ENCODE results near the gene SH2B3. TPM values are rescaled to one million over a fixed set of nuclear protein-coding genes. Genes with fewer than 3 reads are reported as not detected.

Gene SH2B3
- total and polyA plus RNA-seq, 2 donors from 2014 or later, result 7.3 to 35.0 TPM

DNA sequence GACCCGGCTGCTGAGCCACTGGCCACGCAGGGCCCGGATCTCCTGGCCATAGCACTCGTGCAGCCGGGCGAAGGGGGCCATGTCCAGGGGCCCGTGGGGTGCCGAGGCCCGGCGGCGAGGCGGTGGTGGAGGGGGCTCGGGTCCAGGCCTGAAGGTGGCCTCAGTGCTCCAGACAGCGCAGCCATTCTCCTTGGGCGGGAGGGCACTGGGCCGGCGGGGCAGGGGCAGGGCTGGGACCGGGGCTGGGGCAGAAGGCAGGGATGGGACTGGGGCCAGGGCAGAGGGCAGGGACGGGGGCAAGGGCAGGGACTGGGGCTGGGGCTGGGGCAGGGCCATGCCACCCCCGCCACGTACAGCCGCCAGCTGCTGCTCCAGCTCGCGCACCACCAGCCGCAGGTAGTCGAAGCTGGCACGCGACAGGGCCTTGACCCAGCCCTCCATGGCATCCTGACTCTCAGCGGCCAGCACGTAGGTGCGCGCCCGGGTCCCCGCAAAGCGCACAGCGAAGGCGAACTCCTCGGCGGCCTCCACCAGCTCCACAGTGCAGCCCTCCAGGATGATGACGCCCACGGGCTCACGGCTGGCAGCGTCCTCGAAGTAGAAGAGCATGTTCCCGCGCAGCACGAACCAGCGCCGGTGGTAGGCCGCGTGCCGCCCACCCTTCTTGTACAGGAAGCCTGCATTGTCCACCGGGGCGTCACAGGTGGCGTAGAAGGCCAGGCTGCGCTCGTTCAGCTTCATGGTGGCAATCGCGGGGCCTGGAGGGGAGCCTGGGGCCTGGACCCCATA is 42.8 kb upstream of the SH2B3 start:
- H3K27me3 ChIP-seq (ENCODE audit: control insufficient read depth, insufficient read depth, low read length), result no peaks in the 10 kb centered on the region
- TF ChIP-seq, protein P1, sequence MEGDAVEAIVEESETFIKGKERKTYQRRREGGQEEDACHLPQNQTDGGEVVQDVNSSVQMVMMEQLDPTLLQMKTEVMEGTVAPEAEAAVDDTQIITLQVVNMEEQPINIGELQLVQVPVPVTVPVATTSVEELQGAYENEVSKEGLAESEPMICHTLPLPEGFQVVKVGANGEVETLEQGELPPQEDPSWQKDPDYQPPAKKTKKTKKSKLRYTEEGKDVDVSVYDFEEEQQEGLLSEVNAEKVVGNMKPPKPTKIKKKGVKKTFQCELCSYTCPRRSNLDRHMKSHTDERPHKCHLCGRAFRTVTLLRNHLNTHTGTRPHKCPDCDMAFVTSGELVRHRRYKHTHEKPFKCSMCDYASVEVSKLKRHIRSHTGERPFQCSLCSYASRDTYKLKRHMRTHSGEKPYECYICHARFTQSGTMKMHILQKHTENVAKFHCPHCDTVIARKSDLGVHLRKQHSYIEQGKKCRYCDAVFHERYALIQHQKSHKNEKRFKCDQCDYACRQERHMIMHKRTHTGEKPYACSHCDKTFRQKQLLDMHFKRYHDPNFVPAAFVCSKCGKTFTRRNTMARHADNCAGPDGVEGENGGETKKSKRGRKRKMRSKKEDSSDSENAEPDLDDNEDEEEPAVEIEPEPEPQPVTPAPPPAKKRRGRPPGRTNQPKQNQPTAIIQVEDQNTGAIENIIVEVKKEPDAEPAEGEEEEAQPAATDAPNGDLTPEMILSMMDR (IDR thresholded peaks at IDR 0.05; ENCODE audit: borderline replicate concordance, extremely low read depth, insufficient read depth), result no peak
- intact Hi-C loops (cut with DNase I), result no loop called here
- FAIRE-seq (no peak), DNase-seq (no peak)
- no peaks in the 10 kb centered on the region for H3K9me3 ChIP-seq (ENCODE audit: control insufficient read depth in 2 of 3, insufficient read depth in 1 of 3, low read length in 3 of 3)
- H3K4me1 ChIP-seq (ENCODE audit: control insufficient read depth in 2 of 3, insufficient read depth in 2 of 3, low read depth in 1 of 3, low read length in 3 of 3), result peaks cover 0 to 19% (median 9%) of the 10 kb centered on the region in 3 donors
- H3K36me3 ChIP-seq (ENCODE audit: control insufficient read depth in 2 of 3, insufficient read depth in 3 of 3, low read length in 3 of 3), result no peaks in the 10 kb centered on the region
- H3K9ac ChIP-seq (ENCODE audit: low read length in 3 of 3), result no peak overlapping the region
- no peak overlapping the region for H3K27ac ChIP-seq (ENCODE audit: low read depth in 2 of 2, low read length in 2 of 2)
- no peak overlapping the region for H3K4me3 ChIP-seq (ENCODE audit: low read length in 3 of 3)

DNA sequence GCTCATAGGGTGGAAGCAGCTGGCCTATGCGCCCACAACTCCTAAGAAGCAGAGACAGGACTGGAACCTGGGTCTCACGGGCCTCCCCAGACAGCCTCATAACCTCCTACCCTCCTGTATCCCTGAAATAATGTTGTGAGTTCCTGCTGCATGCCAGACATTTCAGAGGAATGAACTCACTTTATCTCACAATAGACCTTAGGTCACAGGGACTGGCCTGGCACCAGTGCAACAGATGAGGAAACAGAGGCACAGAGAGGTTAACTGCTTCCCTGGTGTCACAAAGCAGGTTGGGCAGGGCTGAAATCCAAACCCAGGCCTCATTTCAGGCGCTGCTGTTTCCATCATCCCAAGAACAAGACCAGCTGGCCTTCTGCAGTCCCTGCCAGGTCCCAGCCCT is 42.1 kb upstream of the SH2B3 start:
- no peak overlapping the region for H3K27ac ChIP-seq (ENCODE audit: low read depth in 2 of 2, low read length in 2 of 2)
- peaks cover 0 to 26% (median 13%) of the 10 kb centered on the region in 3 donors for H3K4me1 ChIP-seq (ENCODE audit: control insufficient read depth in 2 of 3, insufficient read depth in 2 of 3, low read depth in 1 of 3, low read length in 3 of 3)
- FAIRE-seq, result no peak

DNA sequence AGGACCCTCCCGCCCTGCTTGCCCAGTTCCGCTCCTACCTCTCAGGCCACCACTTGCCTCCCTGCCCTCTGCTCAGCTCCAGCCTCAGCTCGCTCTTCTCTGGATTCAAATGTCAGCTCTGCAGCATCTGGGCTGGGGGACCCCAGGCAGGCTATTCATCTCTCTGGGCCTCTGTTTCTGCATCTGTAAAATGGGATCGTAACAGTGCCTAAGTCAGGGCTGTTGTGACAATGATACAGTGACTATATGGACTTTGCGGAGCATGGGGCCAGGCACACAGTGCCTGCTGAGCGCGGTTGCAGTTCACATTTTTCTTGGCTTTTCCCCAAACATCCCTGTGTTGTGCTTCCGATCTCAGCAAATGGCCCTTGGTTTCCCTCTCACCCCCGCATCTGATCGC is 39.6 kb upstream of the SH2B3 start:
- H3K9me3 ChIP-seq (ENCODE audit: control insufficient read depth in 2 of 3, insufficient read depth in 1 of 3, low read length in 3 of 3), result no peaks in the 10 kb centered on the region
- TF ChIP-seq, protein P1 (IDR thresholded peaks at IDR 0.05; ENCODE audit: borderline replicate concordance, extremely low read depth, insufficient read depth), result no peak
- no peak overlapping the region for H3K9ac ChIP-seq (ENCODE audit: low read length in 3 of 3)
- H3K36me3 ChIP-seq (ENCODE audit: control insufficient read depth in 2 of 3, insufficient read depth in 3 of 3, low read length in 3 of 3), result no peaks in the 10 kb centered on the region
- H3K27ac ChIP-seq (ENCODE audit: low read depth in 2 of 2, low read length in 2 of 2), result no peak overlapping the region
- H3K4me3 ChIP-seq (ENCODE audit: low read length in 3 of 3), result no peak overlapping the region
- H3K27me3 ChIP-seq (ENCODE audit: control insufficient read depth, insufficient read depth, low read length), result no peaks in the 10 kb centered on the region
- no peak for DNase-seq
- no peak for FAIRE-seq
- peaks cover 0 to 24% (median 13%) of the 10 kb centered on the region in 3 donors for H3K4me1 ChIP-seq (ENCODE audit: control insufficient read depth in 2 of 3, insufficient read depth in 2 of 3, low read depth in 1 of 3, low read length in 3 of 3)
- intact Hi-C loops (cut with DNase I), result no loop called here

More for the DNA sequence above, 42.1 kb upstream of the SH2B3 start:
- Histone ChIP-seq H3K36me3 (ENCODE audit: control insufficient read depth in 2 of 3, insufficient read depth in 3 of 3, low read length in 3 of 3) (no peaks in the 10 kb centered on the region), H3K9me3 (ENCODE audit: control insufficient read depth in 2 of 3, insufficient read depth in 1 of 3, low read length in 3 of 3) (no peaks in the 10 kb centered on the region), H3K9ac (ENCODE audit: low read length in 3 of 3) (no peak overlapping the region), H3K27me3 (ENCODE audit: control insufficient read depth, insufficient read depth, low read length) (no peaks in the 10 kb centered on the region), H3K4me3 (ENCODE audit: low read length in 3 of 3) (no peak overlapping the region)
- DNase-seq, result no peak
- TF ChIP-seq, protein P1 (IDR thresholded peaks at IDR 0.05; ENCODE audit: borderline replicate concordance, extremely low read depth, insufficient read depth), result no peak
- intact Hi-C loops (cut with DNase I), result no loop called here
